ENCODE data around the gene LMTK2.

Gene LMTK2

GRCh38 chr7:98084631-98085030 lies 22.0 kb upstream of the LMTK2 start:
- no peaks in the 10 kb centered on the region for H3K4me1 ChIP-seq (ENCODE audit: insufficient read depth, low read length)
- H3K9ac ChIP-seq (ENCODE audit: low read depth, low read length), result no peak overlapping the region
- DNase-seq (no peak), ATAC-seq (ENCODE audit: insufficient read depth, low read depth) (no peak)
- no peak overlapping the region for H3K27ac ChIP-seq (ENCODE audit: low read length)
- TF ChIP-seq EZH2 (IDR thresholded peaks at IDR 0.05; ENCODE audit: borderline replicate concordance, low read depth, low read length, severe bottlenecking) (no peak), CTCF (IDR thresholded peaks at IDR 0.05; ENCODE audit: borderline replicate concordance, extremely low read depth, low read length, poor library complexity, severe bottlenecking) (no peak)
- no peak overlapping the region for H3K4me3 ChIP-seq (ENCODE audit: low read depth in 1 of 2, low read length in 2 of 2)
- H3K79me2 ChIP-seq (ENCODE audit: insufficient read depth, low read length), result no peaks in the 10 kb centered on the region
- no peaks in the 10 kb centered on the region for H3K36me3 ChIP-seq (ENCODE audit: insufficient read depth, low read length)
- H2AFZ ChIP-seq (ENCODE audit: low read depth, low read length), result no peak overlapping the region
- H3K9me3 ChIP-seq (ENCODE audit: insufficient read depth, low read length, severe bottlenecking), result no peaks in the 10 kb centered on the region
- H3K4me2 ChIP-seq (ENCODE audit: insufficient read depth, low read length), result no peak overlapping the region
- no peaks in the 10 kb centered on the region for H4K20me1 ChIP-seq (ENCODE audit: insufficient read depth, low read length)
- H3K27me3 ChIP-seq (ENCODE audit: insufficient read depth, low read length, poor library complexity), result no peaks in the 10 kb centered on the region

GRCh38 chr7:98085674-98086073 lies 21.0 kb upstream of the LMTK2 start:
- Histone ChIP-seq H3K4me1 (ENCODE audit: insufficient read depth, low read length) (no peaks in the 10 kb centered on the region), H3K27me3 (ENCODE audit: insufficient read depth, low read length, poor library complexity) (no peaks in the 10 kb centered on the region), H3K9ac (ENCODE audit: low read depth, low read length) (no peak overlapping the region), H2AFZ (ENCODE audit: low read depth, low read length) (no peak overlapping the region), H3K9me3 (ENCODE audit: insufficient read depth, low read length, severe bottlenecking) (no peaks in the 10 kb centered on the region), H3K27ac (ENCODE audit: low read length) (no peak overlapping the region), H4K20me1 (ENCODE audit: insufficient read depth, low read length) (no peaks in the 10 kb centered on the region), H3K4me2 (ENCODE audit: insufficient read depth, low read length) (no peak overlapping the region), H3K79me2 (ENCODE audit: insufficient read depth, low read length) (no peaks in the 10 kb centered on the region), H3K36me3 (ENCODE audit: insufficient read depth, low read length) (no peaks in the 10 kb centered on the region), H3K4me3 (ENCODE audit: low read depth in 1 of 2, low read length in 2 of 2) (no peak overlapping the region)
- ATAC-seq (ENCODE audit: insufficient read depth, low read depth), result no peak
- DNase-seq, result no peak
- no peak for TF ChIP-seq EZH2 (IDR thresholded peaks at IDR 0.05; ENCODE audit: borderline replicate concordance, low read depth, low read length, severe bottlenecking)
- TF ChIP-seq CTCF (IDR thresholded peaks at IDR 0.05; ENCODE audit: borderline replicate concordance, extremely low read depth, low read length, poor library complexity, severe bottlenecking), result no peak

- no peaks in the 10 kb centered on the region for H3K9me3 ChIP-seq (ENCODE audit: insufficient read depth, low read length, severe bottlenecking)
- no peak for TF ChIP-seq EZH2 (IDR thresholded peaks at IDR 0.05; ENCODE audit: borderline replicate concordance, low read depth, low read length, severe bottlenecking)
- no peak for TF ChIP-seq CTCF (IDR thresholded peaks at IDR 0.05; ENCODE audit: borderline replicate concordance, extremely low read depth, low read length, poor library complexity, severe bottlenecking)
- no peak overlapping the region for H2AFZ ChIP-seq (ENCODE audit: low read depth, low read length)
- no peak overlapping the region for H3K4me3 ChIP-seq (ENCODE audit: low read depth in 1 of 2, low read length in 2 of 2)
- H3K4me1 ChIP-seq (ENCODE audit: insufficient read depth, low read length), result no peaks in the 10 kb centered on the region
- DNase-seq, result no peak
- no peak overlapping the region for H3K27ac ChIP-seq (ENCODE audit: low read length)
- no peak overlapping the region for H3K4me2 ChIP-seq (ENCODE audit: insufficient read depth, low read length)
- no peaks in the 10 kb centered on the region for H3K36me3 ChIP-seq (ENCODE audit: insufficient read depth, low read length)
- no peak for ATAC-seq (ENCODE audit: insufficient read depth, low read depth)
- H3K79me2 ChIP-seq (ENCODE audit: insufficient read depth, low read length), result no peaks in the 10 kb centered on the region
- H3K9ac ChIP-seq (ENCODE audit: low read depth, low read length), result no peak overlapping the region
- H3K27me3 ChIP-seq (ENCODE audit: insufficient read depth, low read length, poor library complexity), result no peaks in the 10 kb centered on the region
- no peaks in the 10 kb centered on the region for H4K20me1 ChIP-seq (ENCODE audit: insufficient read depth, low read length)
Measured at GRCh38 chr7:98086281-98086718, 20.4 kb upstream of the LMTK2 start.

GRCh38 chr7:98088109-98088508 lies 18.6 kb upstream of the LMTK2 start:
- no peaks in the 10 kb centered on the region for H3K27me3 ChIP-seq (ENCODE audit: insufficient read depth, low read length, poor library complexity)
- H3K9me3 ChIP-seq (ENCODE audit: insufficient read depth, low read length, severe bottlenecking), result no peaks in the 10 kb centered on the region
- H3K4me1 ChIP-seq (ENCODE audit: insufficient read depth, low read length), result no peaks in the 10 kb centered on the region
- TF ChIP-seq EZH2 (IDR thresholded peaks at IDR 0.05; ENCODE audit: borderline replicate concordance, low read depth, low read length, severe bottlenecking) (no peak), CTCF (IDR thresholded peaks at IDR 0.05; ENCODE audit: borderline replicate concordance, extremely low read depth, low read length, poor library complexity, severe bottlenecking) (no peak)
- H4K20me1 ChIP-seq (ENCODE audit: insufficient read depth, low read length), result no peaks in the 10 kb centered on the region
- no peaks in the 10 kb centered on the region for H3K79me2 ChIP-seq (ENCODE audit: insufficient read depth, low read length)
- H3K9ac ChIP-seq (ENCODE audit: low read depth, low read length), result no peak overlapping the region
- ATAC-seq (ENCODE audit: insufficient read depth, low read depth) (no peak), DNase-seq (no peak)
- H3K4me3 ChIP-seq (ENCODE audit: low read depth in 1 of 2, low read length in 2 of 2), result no peak overlapping the region
- H2AFZ ChIP-seq (ENCODE audit: low read depth, low read length), result no peak overlapping the region
- no peak overlapping the region for H3K4me2 ChIP-seq (ENCODE audit: insufficient read depth, low read length)
- no peak overlapping the region for H3K27ac ChIP-seq (ENCODE audit: low read length)
- no peaks in the 10 kb centered on the region for H3K36me3 ChIP-seq (ENCODE audit: insufficient read depth, low read length)
